CD4-positive, alpha-beta T cell treated with Interleukin-17A for 1 hour (primary cell): ENCODE data around the gene RNF14.
A peak's percentile ranks its signal among the peaks of the same experiment; 100 is the strongest.

Experiments used
- DNase-seq: peaks from one replicate; pipeline ENCODE4 v3.0.0-alpha.2; 2020

RNF14 gene

DNA sequence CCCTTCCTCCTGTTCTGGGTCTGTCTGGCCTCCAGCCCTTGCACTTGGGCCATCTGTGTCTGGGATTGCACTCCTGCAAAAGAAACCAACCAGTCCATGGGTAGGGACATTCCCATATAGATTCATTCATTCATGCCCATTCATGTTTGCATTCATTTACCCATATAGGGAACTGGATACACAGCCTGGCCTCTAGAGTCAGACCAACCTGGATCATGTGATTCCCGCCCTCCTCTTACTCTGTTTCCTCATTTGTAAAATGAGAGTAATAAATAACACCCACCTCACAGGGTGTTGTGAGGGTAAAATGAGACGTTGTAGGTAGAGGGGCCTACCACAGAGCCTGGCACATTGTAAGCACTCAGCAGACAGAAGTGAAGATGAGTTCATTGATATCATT is 19.4 kb upstream of the RNF14 start:
- DNase-seq = no peak

- DNase-seq = no peak
These were observed 18.5 kb upstream of the RNF14 start for GRCh38 chr5:141950207-141951005.

DNA sequence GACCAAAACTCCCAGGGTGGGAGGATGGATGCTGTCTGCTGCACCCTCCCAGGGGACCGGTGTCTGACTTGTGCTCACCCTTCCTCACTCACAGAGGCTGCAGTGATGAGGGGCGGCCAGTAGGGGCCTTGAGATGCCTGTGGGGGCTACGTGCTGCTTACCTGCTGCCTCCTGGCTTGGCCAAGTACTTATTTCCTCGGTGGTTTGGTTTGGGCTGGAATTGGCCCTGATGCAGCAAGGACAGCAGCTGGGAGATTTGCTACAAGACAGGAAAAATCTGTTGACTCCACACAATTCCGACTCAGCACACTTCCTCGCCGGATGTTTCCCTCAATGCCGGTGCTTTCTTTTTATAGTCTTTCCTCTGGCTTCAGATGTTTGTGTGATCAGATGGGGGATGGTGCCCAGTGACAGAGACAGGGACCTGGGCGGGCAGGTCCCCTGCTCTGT is 17.5 kb upstream of the RNF14 start:
- peak; percentile 29 for DNase-seq

GRCh38 chr5:141952020-141952419 is 16.9 kb upstream of the RNF14 start:
- DNase-seq = no peak

- DNase-seq = no peak
These were observed 14.7 kb upstream of the RNF14 start for GRCh38 chr5:141954194-141954593.

- DNase-seq = no peak
These were observed 11.4 kb upstream of the RNF14 start for GRCh38 chr5:141957367-141957996.

DNA sequence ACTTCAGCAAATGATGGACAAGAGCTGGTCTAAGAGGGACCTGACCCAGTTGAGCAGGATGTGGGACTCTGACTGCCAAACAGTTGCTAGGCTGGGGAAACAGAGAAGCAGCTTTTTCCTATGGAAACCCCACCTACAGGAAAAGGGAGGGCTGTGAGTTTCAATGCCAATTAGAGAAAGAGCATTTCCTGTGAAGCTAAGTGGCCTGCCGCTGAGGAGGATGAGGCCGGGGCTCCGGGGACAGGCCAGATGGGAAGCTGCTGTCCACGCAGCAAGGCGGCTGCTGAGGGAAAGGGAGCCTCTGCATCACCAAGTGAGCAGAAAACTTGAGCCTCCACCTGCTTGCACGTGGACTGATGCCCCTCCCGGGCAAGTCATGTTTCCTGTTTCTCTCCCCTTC is 10.8 kb upstream of the RNF14 start, which contains the start of gene PCDH12:
Gene PCDH12 (minus strand): TSS at position 90 of the 400 bp plus-strand sequence. CDS start 351 bp downstream, outside the sequence.
- peak; percentile 20 for DNase-seq

DNA sequence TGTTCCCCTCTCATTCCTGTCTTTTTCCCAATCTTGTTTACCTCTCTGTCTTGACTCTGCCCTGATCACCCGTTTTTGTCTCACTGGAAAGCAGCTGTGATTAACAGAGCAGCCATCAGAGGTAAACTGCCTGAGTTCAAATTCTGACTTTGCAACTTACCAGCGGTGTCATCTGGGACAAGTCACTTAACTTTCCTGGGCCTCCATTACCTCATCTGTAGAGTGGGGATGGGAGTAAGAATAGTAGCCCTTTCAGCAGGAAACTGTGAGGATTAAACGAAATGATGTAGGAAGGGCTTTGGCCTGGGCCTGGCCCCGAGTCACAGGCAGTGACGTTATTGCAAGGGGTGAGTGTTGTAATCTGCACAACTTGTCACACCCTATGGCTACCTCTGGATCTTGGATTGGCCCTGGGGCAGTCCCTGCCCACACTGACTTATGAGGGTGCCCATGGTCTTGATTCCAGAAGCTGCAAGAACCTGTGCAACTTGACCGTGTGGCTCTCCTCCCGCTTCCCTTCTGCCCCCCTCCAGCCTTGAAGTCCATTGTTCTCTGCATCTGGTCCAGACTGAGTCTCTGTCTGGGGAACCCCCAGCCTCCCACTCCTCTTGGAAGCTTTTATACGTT is 10.2 kb upstream of the RNF14 start:
- DNase-seq = peak; percentile 11

DNA sequence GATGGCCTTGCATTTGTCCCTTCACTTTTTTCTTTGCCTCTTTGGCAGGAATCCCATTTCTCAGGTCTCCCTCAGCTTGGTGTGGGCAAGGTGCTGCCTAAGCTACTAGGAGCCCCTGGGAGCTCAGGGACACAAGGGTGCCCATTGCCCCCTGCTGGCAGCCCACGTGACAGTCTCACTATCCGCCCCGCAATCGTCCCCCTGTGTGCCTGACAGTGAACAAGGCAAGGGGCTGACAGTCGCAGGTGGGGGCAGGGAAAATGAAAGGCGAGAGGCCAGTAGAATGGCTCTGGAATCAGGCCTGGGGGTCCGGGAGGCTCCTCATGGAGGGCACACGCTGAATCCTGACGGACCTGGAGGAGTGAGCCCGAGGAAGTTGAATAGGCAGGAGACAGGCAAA is 8.9 kb upstream of the RNF14 start:
- DNase-seq = no peak

- peak; percentile 93 for DNase-seq
These were observed 8.2 kb upstream of the RNF14 start for GRCh38 chr5:141960449-141961323.

- no peak for DNase-seq
These were observed 7.4 kb upstream of the RNF14 start for GRCh38 chr5:141961466-141961865.

DNA sequence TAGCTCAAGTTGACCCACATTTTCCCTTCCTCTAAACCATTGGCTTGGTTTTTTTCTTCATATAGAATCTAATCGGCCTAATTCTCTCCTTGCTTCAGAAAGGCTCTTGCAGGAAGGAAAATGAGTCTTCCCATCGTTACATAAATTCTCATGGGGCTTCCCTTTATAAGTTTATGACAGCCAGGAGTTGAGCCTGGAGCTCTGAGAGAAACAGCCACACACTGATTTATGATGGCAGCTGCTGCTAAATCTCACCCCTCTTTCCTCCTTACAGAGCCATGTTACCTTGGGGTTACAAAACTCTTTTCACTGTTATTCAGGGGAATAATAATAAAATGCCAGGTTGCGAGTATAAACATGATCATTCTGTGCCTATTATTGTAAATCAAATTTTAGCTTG is 5.2 kb upstream of the RNF14 start:
- DNase-seq = no peak

DNA sequence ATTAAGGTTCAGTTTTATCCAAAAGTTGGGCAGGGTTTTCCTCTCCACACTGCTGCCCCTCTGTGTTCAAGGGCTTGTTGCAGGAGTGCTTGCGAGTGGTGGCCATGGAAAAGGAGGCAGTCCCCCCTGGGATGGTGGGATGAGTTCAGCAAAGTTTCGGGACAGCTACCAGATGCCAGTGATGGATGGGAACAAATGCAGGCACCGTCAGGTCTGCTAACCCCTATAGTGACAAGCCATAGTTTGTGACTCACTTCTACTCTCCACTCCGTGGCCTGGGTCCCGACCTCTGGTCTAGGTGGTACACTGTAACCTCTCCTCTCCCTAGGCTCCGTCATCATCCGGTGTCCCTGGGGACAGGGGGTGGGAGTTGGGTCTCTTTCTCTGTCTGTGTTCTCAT is 3.8 kb upstream of the RNF14 start:
- DNase-seq = no peak

- DNase-seq = no peak
These were observed 2.5 kb upstream of the RNF14 start for GRCh38 chr5:141966275-141966962.

DNA sequence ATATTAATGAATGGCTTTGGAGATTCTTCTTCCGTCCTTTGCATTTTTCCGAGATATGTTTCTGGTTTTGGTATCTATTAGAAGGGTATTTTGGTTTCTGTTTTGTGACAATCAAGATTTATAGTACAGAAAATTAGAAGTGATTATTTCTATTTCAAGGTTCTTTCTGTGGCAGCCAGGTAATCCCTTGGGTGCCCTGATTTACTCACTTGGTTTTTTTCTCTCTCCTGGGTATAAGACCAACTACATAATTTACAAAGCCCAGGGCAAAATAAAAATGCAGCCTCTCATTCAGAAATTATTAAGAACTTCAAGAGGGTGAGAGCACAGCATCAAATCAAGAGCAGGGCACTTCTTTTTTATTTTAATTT is 2.0 kb upstream of the RNF14 start:
- no peak for DNase-seq

DNA sequence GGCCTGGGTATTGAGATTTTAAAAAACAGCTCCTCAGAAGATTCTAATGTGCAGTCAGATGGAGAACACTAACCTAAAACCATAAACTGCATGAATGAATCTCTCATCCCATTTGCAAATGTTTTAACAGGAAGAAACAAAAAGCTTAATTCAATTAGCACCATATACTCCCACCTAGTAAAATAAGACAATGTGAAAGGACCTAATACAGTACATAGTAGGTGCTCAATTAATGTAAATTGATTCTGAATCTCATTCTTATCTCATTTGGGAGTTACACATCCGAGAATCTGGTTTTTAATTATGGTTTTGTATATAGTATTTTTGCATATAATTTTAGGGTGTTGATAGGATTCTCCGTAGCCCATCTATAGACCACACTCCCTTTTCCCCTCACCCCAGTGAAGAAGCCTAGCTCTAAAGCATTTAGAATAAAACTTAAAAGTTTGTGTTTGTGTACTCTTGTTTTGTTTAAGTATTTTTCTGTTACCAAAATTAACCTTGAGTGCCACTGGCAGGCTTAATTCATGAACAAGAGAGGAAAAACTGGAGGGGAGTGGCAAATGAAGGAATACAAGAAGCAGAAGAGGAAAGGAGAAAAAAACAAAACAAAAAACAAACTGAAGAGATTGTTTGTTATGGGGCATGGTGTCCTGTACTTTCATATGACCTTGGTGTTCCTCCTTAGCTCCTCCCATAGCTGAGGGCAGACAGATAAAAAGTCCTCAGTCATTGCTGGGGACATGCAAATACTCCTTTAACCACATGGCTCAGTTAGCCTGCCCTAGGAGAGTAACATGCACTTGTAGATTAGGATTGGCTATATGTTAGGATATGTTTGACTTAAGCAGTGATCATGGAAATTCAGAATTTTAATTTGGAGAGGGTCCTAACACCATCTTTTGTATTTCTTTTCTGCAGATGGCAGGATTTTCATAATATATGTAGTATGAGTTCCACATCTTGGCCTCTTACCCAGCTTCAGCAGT is 1.2 kb downstream of the RNF14 start:
- DNase-seq = peak; percentile 34

- no peak for DNase-seq
These were observed 5.1 kb downstream of the RNF14 start for GRCh38 chr5:141973871-141974595.

DNA sequence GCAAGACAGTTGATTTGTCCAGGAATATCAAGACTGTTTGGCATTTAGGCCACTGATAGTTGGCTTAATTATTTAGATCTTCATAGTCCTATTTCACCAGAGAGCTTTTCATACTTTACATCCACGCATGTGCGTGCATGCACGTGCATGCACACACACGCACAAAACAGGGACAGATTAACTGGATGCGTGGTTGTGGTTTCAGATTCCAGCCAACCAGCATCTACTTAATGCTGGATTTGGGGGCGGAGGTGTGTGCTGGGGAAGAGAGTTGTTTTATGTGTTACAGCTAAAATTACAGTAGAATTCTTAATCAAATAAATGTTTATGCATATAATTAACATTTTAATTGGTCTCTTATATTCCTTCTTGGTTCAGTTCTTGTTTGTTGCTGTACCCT is 7.3 kb downstream of the RNF14 start:
- DNase-seq = no peak

DNA sequence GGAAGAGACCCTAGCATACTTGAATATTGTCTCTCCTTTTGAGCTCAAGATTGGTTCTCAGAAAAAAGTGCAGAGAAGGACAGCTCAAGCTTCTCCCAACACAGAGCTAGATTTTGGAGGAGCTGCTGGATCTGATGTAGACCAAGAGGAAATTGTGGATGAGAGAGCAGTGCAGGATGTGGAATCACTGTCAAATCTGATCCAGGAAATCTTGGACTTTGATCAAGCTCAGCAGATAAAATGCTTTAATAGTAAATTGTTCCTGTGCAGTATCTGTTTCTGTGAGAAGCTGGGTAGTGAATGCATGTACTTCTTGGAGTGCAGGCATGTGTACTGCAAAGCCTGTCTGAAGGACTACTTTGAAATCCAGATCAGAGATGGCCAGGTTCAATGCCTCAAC is 9.5 kb downstream of the RNF14 start:
- DNase-seq = no peak

GRCh38 chr5:141982626-141983025 is 13.7 kb downstream of the RNF14 start:
- DNase-seq = no peak
